ENCODE measurements around the gene TOLLIP.
A peak's percentile ranks its signal among the peaks of the same experiment; 100 is the strongest.

TOLLIP gene

DNA sequence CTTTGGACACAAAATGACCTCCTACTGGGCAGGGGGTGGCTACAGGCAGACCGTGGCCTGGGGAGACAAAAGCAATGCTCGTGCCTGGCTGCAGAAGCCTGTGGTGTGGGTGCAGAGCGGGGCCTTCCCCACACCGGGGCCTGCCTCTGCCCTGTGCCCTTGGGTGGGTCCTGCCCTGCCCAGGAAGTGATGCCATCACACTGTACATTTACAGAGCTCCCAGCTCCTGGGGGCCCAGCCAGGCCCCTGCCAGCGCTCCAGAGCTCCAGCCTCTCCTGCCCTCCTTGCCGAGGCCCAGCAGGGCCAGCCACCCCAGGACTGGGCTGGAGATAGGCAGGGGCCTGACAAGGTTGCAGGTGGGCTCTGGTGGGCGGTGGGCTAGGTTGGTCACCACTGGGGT is 46.4 kb downstream of the TOLLIP start:
- TF ChIP-seq GLIS3 (CRISPR knock-in tag; IDR thresholded peaks at IDR 0.05) (no peak), ZFP3 (CRISPR knock-in tag; IDR thresholded peaks at IDR 0.05) (no peak), ZNF565 (CRISPR knock-in tag; conservative IDR thresholded peaks at IDR 0.05; ENCODE audit: low read depth) (no peak), ESRRG (CRISPR knock-in tag; IDR thresholded peaks at IDR 0.05) (no peak), BACH2 (CRISPR knock-in tag; IDR thresholded peaks at IDR 0.05; ENCODE audit: borderline replicate concordance) (no peak), ZFP30 (CRISPR knock-in tag; IDR thresholded peaks at IDR 0.05) (no peak), ZNF8 (CRISPR knock-in tag; IDR thresholded peaks at IDR 0.05) (no peak), ARNTL (CRISPR knock-in tag; IDR thresholded peaks at IDR 0.05; ENCODE audit: borderline replicate concordance, low read depth) (no peak), ZNF70 (CRISPR knock-in tag; IDR thresholded peaks at IDR 0.05) (no peak), TSHZ2 (CRISPR knock-in tag; IDR thresholded peaks at IDR 0.05) (no peak), CSDC2 (CRISPR knock-in tag; IDR thresholded peaks at IDR 0.05) (no peak)
- TF ChIP-seq, protein P1, sequence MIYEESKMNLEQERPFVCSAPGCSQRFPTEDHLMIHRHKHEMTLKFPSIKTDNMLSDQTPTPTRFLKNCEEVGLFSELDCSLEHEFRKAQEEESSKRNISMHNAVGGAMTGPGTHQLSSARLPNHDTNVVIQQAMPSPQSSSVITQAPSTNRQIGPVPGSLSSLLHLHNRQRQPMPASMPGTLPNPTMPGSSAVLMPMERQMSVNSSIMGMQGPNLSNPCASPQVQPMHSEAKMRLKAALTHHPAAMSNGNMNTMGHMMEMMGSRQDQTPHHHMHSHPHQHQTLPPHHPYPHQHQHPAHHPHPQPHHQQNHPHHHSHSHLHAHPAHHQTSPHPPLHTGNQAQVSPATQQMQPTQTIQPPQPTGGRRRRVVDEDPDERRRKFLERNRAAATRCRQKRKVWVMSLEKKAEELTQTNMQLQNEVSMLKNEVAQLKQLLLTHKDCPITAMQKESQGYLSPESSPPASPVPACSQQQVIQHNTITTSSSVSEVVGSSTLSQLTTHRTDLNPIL (CRISPR knock-in tag; IDR thresholded peaks at IDR 0.05; ENCODE audit: low read depth), result no peak
- TF ChIP-seq, protein P2, sequence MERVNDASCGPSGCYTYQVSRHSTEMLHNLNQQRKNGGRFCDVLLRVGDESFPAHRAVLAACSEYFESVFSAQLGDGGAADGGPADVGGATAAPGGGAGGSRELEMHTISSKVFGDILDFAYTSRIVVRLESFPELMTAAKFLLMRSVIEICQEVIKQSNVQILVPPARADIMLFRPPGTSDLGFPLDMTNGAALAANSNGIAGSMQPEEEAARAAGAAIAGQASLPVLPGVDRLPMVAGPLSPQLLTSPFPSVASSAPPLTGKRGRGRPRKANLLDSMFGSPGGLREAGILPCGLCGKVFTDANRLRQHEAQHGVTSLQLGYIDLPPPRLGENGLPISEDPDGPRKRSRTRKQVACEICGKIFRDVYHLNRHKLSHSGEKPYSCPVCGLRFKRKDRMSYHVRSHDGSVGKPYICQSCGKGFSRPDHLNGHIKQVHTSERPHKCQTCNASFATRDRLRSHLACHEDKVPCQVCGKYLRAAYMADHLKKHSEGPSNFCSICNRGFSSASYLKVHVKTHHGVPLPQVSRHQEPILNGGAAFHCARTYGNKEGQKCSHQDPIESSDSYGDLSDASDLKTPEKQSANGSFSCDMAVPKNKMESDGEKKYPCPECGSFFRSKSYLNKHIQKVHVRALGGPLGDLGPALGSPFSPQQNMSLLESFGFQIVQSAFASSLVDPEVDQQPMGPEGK (CRISPR knock-in tag; IDR thresholded peaks at IDR 0.05; ENCODE audit: borderline replicate concordance), result no peak
- TF ChIP-seq, protein P3, sequence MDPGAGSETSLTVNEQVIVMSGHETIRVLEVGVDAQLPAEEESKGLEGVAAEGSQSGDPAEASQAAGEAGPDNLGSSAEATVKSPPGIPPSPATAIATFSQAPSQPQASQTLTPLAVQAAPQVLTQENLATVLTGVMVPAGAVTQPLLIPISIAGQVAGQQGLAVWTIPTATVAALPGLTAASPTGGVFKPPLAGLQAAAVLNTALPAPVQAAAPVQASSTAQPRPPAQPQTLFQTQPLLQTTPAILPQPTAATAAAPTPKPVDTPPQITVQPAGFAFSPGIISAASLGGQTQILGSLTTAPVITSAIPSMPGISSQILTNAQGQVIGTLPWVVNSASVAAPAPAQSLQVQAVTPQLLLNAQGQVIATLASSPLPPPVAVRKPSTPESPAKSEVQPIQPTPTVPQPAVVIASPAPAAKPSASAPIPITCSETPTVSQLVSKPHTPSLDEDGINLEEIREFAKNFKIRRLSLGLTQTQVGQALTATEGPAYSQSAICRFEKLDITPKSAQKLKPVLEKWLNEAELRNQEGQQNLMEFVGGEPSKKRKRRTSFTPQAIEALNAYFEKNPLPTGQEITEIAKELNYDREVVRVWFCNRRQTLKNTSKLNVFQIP (CRISPR knock-in tag; IDR thresholded peaks at IDR 0.05; ENCODE audit: borderline replicate concordance, low read depth), result no peak
- no peak; the same call in 2 of the 3 replicates for ATAC-seq

- peak; percentile 95 for ATAC-seq
- peak; percentile 44; the same call in 1 of the 2 replicates for TF ChIP-seq SNAI2 (CRISPR knock-in tag; IDR thresholded peaks at IDR 0.05)
- TF ChIP-seq CSDC2 (CRISPR knock-in tag; IDR thresholded peaks at IDR 0.05), result no peak
- TF ChIP-seq ZFP30 (CRISPR knock-in tag; IDR thresholded peaks at IDR 0.05), result no peak
These were observed 47.0 kb downstream of the TOLLIP start for GRCh38 chr11:1262172-1263006.

GRCh38 chr11:1261241-1262071 is 48.0 kb downstream of the TOLLIP start:
- no peak for ATAC-seq
- no peak for TF ChIP-seq ZNF565 (CRISPR knock-in tag; conservative IDR thresholded peaks at IDR 0.05; ENCODE audit: low read depth)
- TF ChIP-seq RARB (CRISPR knock-in tag; IDR thresholded peaks at IDR 0.05), result no peak
- TF ChIP-seq SNAI2 (CRISPR knock-in tag; IDR thresholded peaks at IDR 0.05), result no peak
- no peak for TF ChIP-seq PPARA (CRISPR knock-in tag; IDR thresholded peaks at IDR 0.05; ENCODE audit: borderline replicate concordance)
- TF ChIP-seq, protein P3 (CRISPR knock-in tag; IDR thresholded peaks at IDR 0.05; ENCODE audit: borderline replicate concordance, low read depth), result no peak
- TF ChIP-seq GLIS3 (CRISPR knock-in tag; IDR thresholded peaks at IDR 0.05), result no peak
- TF ChIP-seq ZC3H10 (CRISPR knock-in tag; IDR thresholded peaks at IDR 0.05), result no peak
- TF ChIP-seq ZFP3 (CRISPR knock-in tag; IDR thresholded peaks at IDR 0.05), result no peak
- no peak for TF ChIP-seq TSHZ2 (CRISPR knock-in tag; IDR thresholded peaks at IDR 0.05)
- TF ChIP-seq OSR1 (CRISPR knock-in tag; IDR thresholded peaks at IDR 0.05), result no peak
- no peak for TF ChIP-seq CSRNP3 (CRISPR knock-in tag; IDR thresholded peaks at IDR 0.05)
- TF ChIP-seq ISL1 (CRISPR knock-in tag; IDR thresholded peaks at IDR 0.05), result no peak
- no peak for TF ChIP-seq ZNF70 (CRISPR knock-in tag; IDR thresholded peaks at IDR 0.05)
- no peak for TF ChIP-seq ZFP30 (CRISPR knock-in tag; IDR thresholded peaks at IDR 0.05)
